K562 treated with DMSO at 1 percent for 12 hours (cell line): ENCODE measurements around the gene OLIG3. TPM values are rescaled to one million over a fixed set of nuclear protein-coding genes. Genes with fewer than 3 reads are reported as not detected.

ENCODE experiments used
- total RNA-seq: library from RNA; unstranded; fragments of 300-600 nt; gene quantifications from 2 replicates; pipeline ENCODE4 v1.2.3, GENCODE V29; 2022; ENCODE audit not compliant: insufficient read depth

The OLIG3 gene
- not detected in 2 replicates for total RNA-seq

DNA sequence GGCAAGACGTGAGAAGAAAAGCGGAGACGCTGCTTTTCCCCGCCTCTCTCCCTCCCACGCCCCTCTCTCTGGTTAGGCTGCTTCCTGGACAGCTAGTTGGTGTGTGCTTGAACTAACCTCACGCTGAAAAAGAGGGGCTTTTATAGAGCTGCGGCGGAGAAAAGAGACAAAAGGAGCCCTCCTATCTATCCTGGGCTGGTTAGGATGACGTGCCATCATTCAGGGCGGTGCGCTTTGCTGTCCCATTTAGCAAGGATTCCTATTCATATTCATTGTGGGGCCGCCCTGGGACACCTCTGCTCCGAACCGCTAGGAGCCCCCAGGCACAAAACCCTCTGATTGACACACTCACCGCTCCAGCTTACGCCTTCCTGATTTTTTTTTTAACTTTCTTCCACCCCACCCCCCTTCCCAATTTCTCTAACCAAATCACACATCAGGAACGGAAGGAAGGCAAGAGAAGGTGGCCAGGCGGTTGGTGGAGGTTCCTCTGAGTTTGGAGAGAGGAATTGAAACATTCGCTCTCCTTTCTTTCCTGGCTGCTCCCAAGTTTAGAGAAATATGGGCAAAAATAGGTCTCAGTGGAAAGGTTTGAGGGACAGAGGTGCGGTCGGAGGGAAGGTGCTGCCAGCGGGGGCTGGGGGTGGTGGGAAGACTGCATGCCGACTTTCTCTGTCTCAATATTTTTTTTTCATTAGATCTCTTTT lies at the start of gene OLIG3:
OLIG3 (minus strand) TSS at position 114 of the 707 bp plus-strand sequence. CDS start 224 bp downstream, outside the sequence.

